GM12891 (cell line): Measurements from ENCODE around the gene AQP12A.

Experiments
- POLR2A ChIP-seq: IDR thresholded peaks from 2 replicates; pipeline ENCODE4 v1.6.1; 2011; ENCODE audit warnings: low read depth, low read length, control low read depth
- POLR2AphosphoS5 ChIP-seq: IDR thresholded peaks from 2 replicates; pipeline ENCODE4 v1.6.1; 2011; ENCODE audit warnings: low read depth, low read length, control low read depth

DNA sequence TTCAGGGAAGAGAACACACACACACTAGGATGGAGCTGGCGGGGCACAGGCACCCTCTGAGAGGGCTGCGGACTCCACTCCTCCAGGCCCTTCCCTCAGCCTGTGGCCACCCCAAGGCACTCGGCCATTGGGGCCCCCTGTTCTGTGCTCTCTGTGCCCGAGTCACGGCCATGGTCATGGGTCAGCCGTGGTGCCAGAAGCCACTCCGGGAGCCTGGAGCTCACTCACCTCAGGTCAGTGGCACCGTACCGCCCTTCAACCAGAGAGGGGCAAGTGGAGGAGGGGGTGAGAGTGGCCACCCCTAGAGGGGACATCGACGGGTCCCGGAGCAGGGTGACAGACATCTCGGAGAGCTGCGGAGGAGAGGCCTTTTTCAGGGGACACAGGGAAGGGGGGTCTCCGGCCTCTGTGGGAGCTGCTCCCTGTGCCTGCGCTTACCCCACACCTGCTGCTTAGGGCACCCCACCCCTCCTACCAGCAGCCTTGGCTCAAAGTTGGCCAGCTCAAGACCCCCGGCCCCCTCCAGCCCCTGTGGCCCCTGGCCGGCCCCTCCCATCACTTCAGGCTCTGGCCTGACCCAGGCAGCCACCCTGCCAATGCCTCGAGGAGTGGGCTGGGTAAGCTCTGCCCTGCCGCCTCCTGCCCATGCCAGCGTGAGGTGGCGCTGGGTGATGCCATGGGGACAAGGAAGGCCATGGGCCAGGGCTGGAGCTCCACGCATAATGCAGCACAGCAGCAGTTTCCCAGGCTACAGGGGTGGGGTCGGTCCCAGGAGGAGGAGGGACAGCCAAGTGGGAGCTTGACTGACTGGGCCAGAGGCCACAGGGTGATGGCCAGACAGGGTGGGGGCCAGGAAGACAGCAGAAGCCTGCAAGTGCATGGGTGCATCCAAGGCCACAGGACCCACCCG lies 29.3 kb downstream of the AQP12A start:
- no peak for TF ChIP-seq POLR2A
- no peak for TF ChIP-seq POLR2AphosphoS5
